ENCODE data around the gene TMEM201. TPM values are rescaled to one million over a fixed set of nuclear protein-coding genes. Genes with fewer than 3 reads are reported as not detected.

TMEM201 gene
- total and polyA plus RNA-seq, 2 of the 13 experiments (the other 11 are each of a cell fraction or from before 2014, with no cell fraction given), result 1.5 to 8.2 TPM

- TF ChIP-seq ZBTB37 (CRISPR knock-in tag; IDR thresholded peaks at IDR 0.05) (peak; percentile 80; the same call in 1 of the 2 replicates), ZNF335 (CRISPR knock-in tag; IDR thresholded peaks at IDR 0.05) (peak; percentile 82; the same call in 1 of the 2 replicates), HIC2 (CRISPR knock-in tag; IDR thresholded peaks at IDR 0.05; ENCODE audit: low read depth) (peak; percentile 91), ZBTB33 (CRISPR knock-in tag; IDR thresholded peaks at IDR 0.05) (peak; percentile 69), ZSCAN31 (CRISPR knock-in tag; IDR thresholded peaks at IDR 0.05; ENCODE audit: low read depth) (0 out of 2 replicates have a peak, but pooled peaks have one; percentile 34), YY1 (IDR thresholded peaks at IDR 0.05; ENCODE audit: insufficient read depth, insufficient replicate concordance, low read depth, low read length) (no peak), POLR2AphosphoS2 (IDR thresholded peaks at IDR 0.05; ENCODE audit: low read depth, low read length) (no peak), HIVEP1 (CRISPR knock-in tag; IDR thresholded peaks at IDR 0.05) (peak; percentile 33; the same call in 1 of the 2 replicates), HNRNPUL1 (IDR thresholded peaks at IDR 0.05; ENCODE audit: low read depth, low read length) (no peak), ZNF142 (CRISPR knock-in tag; IDR thresholded peaks at IDR 0.05) (no peak), ZNF556 (CRISPR knock-in tag; IDR thresholded peaks at IDR 0.05; ENCODE audit: borderline replicate concordance) (no peak), HOXD1 (CRISPR knock-in tag; IDR thresholded peaks at IDR 0.05) (peak; percentile 93), ZSCAN30 (CRISPR knock-in tag; IDR thresholded peaks at IDR 0.05) (no peak), ZNF674 (CRISPR knock-in tag; IDR thresholded peaks at IDR 0.05; ENCODE audit: low read depth) (no peak)
Measured at GRCh38 chr1:9553736-9554144, 35.0 kb upstream of the TMEM201 start (continued).
